Stimulated activated naive CD8-positive, alpha-beta T cell treated with anti-CD3 and anti-CD28 coated beads, Interleukin-15, Interleukin-2, amounts not matched to agents 100 ng/mL and 50 ng/mL, for 24 hours (primary cell): Measurements from ENCODE around the gene BTD.

Experiments
- H3K27ac Mint-ChIP-seq: one replicate; pipeline ENCODE4 v1.8.0; 2021; ENCODE audit warnings: mild to moderate bottlenecking, mixed read lengths
- H3K27me3 Mint-ChIP-seq: one replicate; pipeline ENCODE4 v1.8.0; 2021; ENCODE audit warnings: mixed read lengths
- H3K36me3 Mint-ChIP-seq: one replicate; pipeline ENCODE4 v1.8.0; 2021; ENCODE audit warnings: low read depth, mixed read lengths
- H3K4me1 Mint-ChIP-seq: one replicate; pipeline ENCODE4 v1.8.0; 2021; ENCODE audit warnings: low read depth, mixed read lengths
- H3K4me3 Mint-ChIP-seq: one replicate; pipeline ENCODE4 v1.8.0; 2021; ENCODE audit warnings: mild to moderate bottlenecking, mixed read lengths
- H3K9me3 Mint-ChIP-seq: one replicate; pipeline ENCODE4 v1.8.0; 2021; ENCODE audit warnings: mixed read lengths

The BTD gene

DNA sequence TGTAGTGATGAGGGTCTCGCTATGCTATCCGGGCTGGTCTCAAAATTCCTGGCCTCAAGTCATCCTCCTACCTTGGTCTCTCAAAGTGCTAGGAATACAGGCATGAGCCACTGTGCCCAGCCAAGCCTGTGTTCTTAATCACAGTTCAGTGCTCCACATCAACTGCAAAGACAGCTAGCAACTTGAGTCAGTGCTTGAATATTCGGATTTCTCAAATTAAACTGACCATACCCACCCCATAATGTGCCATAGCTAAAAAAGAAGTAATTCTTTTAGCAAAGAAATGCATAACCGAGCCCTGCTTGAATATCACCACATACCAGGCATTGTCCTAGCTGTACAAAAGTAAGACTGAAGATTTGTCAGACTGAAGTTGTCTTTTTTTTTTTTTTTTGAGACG is 89.2 kb downstream of the BTD start:
- Mint-ChIP-seq H3K27me3 (no peaks in the 10 kb centered on the region), H3K9me3 (no peaks in the 10 kb centered on the region), H3K4me1 (no peaks in the 10 kb centered on the region), H3K36me3 (peaks cover 59% of the 10 kb centered on the region), H3K27ac (no peak overlapping the region), H3K4me3 (no peak overlapping the region)

DNA sequence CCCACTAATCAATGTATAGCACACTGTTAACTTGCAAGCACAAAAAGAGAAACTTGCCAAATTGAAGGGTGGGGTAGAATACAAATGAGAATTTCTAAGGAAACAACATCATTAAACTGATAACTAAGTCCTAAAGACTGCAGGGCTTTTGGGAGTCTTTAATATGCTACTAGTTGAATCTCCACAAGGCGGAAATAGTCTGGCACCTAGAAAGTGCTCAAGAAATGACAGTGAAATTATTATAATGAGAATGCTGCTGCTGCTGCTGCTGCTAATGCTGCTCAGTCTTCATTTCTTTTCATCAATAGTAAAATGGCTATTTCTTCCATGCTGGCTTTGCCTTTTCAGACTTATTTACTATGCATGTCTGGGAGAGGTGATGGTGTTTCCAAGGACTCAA is 91.8 kb downstream of the BTD start:
- H3K27me3 Mint-ChIP-seq = no peaks in the 10 kb centered on the region
- no peak overlapping the region for H3K27ac Mint-ChIP-seq
- no peaks in the 10 kb centered on the region for H3K4me1 Mint-ChIP-seq
- no peak overlapping the region for H3K4me3 Mint-ChIP-seq
- peaks cover 66% of the 10 kb centered on the region for H3K36me3 Mint-ChIP-seq
- no peaks in the 10 kb centered on the region for H3K9me3 Mint-ChIP-seq

DNA sequence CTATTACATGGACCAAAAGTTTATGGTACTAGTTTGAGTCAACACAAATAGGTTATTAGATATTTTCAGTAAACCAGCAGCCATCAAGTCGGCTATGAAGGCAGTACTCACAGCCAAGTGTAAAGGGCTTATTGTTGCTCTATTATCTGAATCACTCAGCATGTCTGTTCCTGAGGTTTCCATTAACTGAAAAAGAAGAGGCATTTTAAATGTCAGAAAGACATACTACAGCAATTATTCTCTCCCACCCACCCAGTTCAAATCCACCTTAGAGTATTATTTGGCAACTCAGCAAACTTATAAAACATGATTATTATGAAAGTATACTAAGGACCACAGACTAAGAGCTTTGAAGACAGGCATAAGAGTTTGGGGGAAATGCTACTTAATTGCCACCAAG is 93.1 kb downstream of the BTD start:
- Mint-ChIP-seq H3K27me3 (no peaks in the 10 kb centered on the region), H3K4me1 (no peaks in the 10 kb centered on the region), H3K9me3 (no peaks in the 10 kb centered on the region), H3K36me3 (peaks cover 74% of the 10 kb centered on the region), H3K27ac (no peak overlapping the region), H3K4me3 (no peak overlapping the region)
